ENCODE results near the gene RFPL1.

The RFPL1 gene

DNA sequence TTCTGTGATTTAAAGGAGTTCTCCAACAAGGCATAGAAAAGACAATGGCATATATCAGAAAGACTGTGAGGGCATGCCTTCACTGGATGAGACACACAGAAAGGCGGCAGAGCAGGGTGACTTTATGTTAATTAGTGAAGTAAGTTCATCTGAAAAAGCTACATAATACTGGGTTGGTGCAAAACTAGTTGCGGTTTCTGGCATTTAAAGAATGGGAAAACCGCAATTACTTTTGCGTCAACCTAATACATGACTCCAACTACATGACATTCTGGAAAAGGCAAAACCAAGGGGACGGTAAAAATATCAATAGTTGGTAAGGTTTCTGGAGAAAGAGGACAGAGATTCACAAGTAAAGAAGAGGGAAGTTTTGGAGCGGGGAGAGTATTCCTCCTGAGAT is 5.1 kb downstream of the RFPL1 start:
- DNase-seq (ENCODE audit: low read depth, low spot score): no peak
- H3K4me3 ChIP-seq (ENCODE audit: low read depth, low read length): no peak overlapping the region
- in situ Hi-C loops (cut with HindIII; ENCODE audit: low sequenced_read_pairs): no loop called here
- TF ChIP-seq, protein P1, sequence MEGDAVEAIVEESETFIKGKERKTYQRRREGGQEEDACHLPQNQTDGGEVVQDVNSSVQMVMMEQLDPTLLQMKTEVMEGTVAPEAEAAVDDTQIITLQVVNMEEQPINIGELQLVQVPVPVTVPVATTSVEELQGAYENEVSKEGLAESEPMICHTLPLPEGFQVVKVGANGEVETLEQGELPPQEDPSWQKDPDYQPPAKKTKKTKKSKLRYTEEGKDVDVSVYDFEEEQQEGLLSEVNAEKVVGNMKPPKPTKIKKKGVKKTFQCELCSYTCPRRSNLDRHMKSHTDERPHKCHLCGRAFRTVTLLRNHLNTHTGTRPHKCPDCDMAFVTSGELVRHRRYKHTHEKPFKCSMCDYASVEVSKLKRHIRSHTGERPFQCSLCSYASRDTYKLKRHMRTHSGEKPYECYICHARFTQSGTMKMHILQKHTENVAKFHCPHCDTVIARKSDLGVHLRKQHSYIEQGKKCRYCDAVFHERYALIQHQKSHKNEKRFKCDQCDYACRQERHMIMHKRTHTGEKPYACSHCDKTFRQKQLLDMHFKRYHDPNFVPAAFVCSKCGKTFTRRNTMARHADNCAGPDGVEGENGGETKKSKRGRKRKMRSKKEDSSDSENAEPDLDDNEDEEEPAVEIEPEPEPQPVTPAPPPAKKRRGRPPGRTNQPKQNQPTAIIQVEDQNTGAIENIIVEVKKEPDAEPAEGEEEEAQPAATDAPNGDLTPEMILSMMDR (IDR thresholded peaks at IDR 0.05; ENCODE audit: low read depth, low read length): no peak

DNA sequence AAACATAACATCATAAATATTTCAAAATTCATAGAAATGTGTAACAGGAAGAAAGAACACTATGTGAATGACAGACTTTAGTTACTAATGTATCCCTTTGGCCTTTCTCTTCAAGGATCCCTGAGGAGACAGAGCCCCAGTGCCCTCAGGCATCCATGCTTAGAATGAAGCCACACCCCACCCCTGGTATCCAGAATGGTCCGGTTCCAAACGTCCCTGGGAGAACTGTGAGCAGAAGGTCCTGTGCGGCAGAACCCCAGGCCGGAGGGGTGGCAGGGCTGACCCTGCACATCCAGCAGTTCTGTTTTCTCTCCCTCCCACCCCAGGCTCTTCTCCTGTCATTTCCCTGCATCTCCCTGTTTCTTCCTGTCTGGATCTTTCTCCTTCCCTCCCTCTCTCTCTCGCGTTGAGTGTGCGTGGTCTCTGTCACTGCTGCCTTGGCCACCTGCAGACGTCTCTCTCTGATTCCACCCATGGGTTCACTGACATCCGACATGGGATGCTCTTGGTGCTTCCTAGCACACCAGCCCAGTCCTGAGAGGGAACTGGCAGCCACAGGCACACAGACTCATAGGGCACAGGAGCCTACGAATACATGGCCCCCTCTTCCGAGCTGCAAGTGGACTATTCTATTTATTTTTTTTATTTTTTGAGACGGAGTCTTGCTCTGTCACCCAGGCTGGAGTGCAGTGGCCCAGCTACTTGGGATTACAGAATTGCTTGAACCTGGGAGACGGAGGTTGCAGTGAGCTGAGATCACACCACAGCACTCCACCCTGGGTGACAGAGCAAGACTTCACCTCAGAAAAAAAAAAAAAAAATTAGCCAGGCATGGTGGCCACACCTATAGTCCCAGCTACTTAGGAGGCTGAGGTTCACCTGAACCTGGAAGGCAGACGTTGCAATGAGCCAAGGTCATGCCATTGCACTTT is 5.7 kb downstream of the RFPL1 start:
- TF ChIP-seq, protein P1 (IDR thresholded peaks at IDR 0.05; ENCODE audit: low read depth, low read length): no peak
- H3K4me3 ChIP-seq (ENCODE audit: low read depth, low read length): no peak overlapping the region
- in situ Hi-C loops (cut with HindIII; ENCODE audit: low sequenced_read_pairs): no loop called here
- no peak for DNase-seq (ENCODE audit: low read depth, low spot score)

DNA sequence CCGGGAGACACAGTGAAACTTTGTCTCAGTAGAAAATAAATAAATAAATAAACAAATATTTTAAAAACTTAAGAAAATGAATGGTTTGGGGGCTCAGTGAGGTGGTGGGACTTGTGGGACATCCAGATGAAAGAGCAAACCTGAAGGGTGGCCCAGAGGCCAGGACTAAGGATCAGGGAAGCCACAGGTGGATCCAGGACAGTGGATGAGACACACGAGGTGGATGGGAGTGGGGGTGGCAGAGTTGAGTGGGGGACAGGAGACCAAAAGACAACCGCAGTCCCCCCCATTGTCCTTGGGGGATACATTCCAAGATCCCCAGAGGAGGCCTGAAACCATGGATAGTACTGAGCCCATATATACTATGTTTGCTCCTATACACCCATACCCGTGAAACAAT is 7.1 kb downstream of the RFPL1 start:
- in situ Hi-C loops (cut with HindIII; ENCODE audit: low sequenced_read_pairs): no loop called here
- DNase-seq (ENCODE audit: low read depth, low spot score): no peak
- H3K4me3 ChIP-seq (ENCODE audit: low read depth, low read length): no peak overlapping the region
- TF ChIP-seq, protein P1 (IDR thresholded peaks at IDR 0.05; ENCODE audit: low read depth, low read length): no peak

DNA sequence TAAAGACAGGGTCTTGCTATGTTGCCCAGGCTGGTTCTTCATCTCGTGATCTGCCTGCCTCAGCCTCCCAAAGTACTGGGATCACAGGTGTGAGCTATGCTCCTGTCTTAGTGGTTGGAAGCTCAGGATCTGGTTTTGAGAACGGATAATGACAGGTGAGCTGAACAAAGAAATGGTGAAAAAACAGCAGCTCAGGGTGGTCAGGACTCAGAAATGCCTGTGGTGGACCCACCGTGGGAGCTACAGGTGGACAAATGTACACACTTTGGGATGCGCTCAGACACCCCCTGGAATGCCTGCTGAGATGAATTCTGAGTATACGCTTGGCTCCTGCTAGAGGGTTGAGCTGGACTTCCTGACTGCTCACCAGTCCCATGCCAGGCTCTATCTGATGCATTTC is 9.5 kb downstream of the RFPL1 start:
- no peak for DNase-seq (ENCODE audit: low read depth, low spot score)
- TF ChIP-seq, protein P1 (IDR thresholded peaks at IDR 0.05; ENCODE audit: low read depth, low read length): no peak
- H3K4me3 ChIP-seq (ENCODE audit: low read depth, low read length): no peak overlapping the region
- in situ Hi-C loops (cut with HindIII; ENCODE audit: low sequenced_read_pairs): no loop called here

DNA sequence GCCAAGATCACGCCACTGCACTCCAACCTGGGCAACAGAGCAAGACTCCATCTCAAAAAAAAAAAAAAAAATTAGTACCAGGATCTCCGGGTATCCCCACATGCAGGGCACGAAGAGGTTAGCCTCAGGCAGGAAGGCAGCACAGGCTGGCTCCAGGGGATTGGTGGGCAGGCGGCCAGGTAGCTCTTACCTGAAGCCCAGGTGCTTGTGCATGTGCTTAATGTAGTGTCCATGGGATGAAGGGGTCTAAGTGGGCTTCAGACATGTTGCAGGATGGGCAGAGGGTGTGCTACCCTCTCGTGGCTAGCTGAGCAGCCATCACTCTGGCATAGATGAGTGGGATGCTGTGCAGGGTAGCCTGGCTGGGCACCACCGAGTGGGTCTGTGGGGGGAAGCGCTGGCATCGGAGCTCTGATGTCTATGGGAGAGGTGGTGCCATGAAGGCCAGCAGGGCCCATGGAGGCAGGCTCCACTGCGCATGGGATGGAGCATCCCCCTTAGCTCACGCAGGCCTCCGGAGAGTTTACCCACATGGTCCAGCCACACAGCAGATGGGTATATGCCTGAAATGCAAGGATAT is 11.0 kb downstream of the RFPL1 start:
- no peak overlapping the region for H3K4me3 ChIP-seq (ENCODE audit: low read depth, low read length)
- TF ChIP-seq, protein P1 (IDR thresholded peaks at IDR 0.05; ENCODE audit: low read depth, low read length): no peak
- in situ Hi-C loops (cut with HindIII; ENCODE audit: low sequenced_read_pairs): no loop called here
- no peak for DNase-seq (ENCODE audit: low read depth, low spot score)

DNA sequence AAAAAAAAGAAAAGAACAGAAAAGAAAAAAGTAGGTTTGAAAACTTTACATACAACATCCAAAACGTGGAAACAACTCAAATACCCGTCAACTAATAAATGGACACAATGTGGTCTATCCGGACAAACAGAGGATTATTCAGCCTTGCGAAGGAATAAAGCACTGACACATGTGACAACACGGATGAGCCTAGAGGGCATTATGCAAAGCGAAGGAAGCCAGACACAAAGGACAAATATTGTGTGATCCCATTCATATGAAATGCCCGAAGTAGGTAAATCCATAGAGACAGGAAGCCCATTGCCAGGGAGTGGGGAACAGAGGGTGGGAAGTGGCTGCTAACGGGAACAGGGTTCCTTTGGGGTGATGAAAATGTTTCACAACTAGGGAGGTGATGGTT is 11.8 kb downstream of the RFPL1 start:
- TF ChIP-seq, protein P1 (IDR thresholded peaks at IDR 0.05; ENCODE audit: low read depth, low read length): no peak
- no peak overlapping the region for H3K4me3 ChIP-seq (ENCODE audit: low read depth, low read length)
- DNase-seq (ENCODE audit: low read depth, low spot score): no peak
- in situ Hi-C loops (cut with HindIII; ENCODE audit: low sequenced_read_pairs): no loop called here
